Esophagus mucosa (tissue), 1 donor: ENCODE data around the gene HSP90AA1. TPM values are rescaled to one million over a fixed set of nuclear protein-coding genes. Genes with fewer than 3 reads are reported as not detected.
"Not testable (repeated sequence)": the region's sequence is repeated elsewhere in the genome, so short reads cannot be mapped to it uniquely, and the experiment has no call there.

Experiments
- ATAC-seq: fragments of 200-7000 bp; cut with Tn5 transposase; one replicate; pipeline ENCODE4 v1.9.1; 2020
- total RNA-seq: library from RNA; stranded (reverse); gene quantifications from one replicate; pipeline ENCODE4 v1.2.4, GENCODE V29; 2023
- donor health status: DM: yes; HTN: yes; CAD: no.

The HSP90AA1 gene
- 192 TPM for total RNA-seq

DNA sequence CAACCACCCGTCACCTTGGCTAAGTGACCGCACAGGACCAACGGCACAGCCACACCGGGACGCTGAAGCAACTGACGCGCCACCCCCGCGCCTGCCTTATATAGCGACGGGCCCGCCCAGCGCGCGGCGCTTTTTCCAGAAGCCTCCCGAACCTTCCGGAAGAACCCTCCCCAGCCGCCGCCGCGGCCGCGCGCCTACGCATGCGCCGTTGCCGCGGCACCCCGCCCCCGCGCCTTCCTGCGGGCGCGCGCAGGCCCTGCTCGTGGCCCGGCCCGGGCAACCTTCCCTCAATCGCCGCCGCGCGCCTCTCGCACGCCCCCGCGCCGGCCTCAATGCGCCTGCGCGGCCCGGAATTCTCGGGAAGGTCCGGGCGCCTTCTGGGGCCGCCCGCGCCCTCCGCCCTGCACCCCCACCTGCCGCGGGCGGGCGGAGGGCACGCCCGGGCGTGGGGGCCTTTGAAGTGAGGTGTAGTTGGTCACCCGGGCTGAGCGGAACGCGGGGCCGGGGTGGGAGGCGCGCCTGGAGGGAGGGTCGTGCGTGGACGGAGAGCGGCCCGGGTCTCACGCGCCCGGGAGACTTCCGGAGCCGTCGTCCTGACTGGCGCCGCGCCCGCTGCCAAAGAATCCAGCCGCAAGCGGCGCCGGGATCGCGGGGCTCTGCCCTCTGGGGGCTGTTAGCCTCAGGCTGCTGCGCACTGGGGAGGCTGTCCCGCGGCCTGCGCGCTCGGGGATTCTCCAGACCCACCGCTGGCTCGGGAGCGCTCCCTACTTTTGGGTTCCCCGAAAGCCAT lies at the start of gene HSP90AA1:
HSP90AA1 (minus strand) TSS at position 73 of the 790 bp plus-strand sequence. CDS start 666 bp downstream, outside the sequence.
- ATAC-seq = peak; percentile 93

DNA sequence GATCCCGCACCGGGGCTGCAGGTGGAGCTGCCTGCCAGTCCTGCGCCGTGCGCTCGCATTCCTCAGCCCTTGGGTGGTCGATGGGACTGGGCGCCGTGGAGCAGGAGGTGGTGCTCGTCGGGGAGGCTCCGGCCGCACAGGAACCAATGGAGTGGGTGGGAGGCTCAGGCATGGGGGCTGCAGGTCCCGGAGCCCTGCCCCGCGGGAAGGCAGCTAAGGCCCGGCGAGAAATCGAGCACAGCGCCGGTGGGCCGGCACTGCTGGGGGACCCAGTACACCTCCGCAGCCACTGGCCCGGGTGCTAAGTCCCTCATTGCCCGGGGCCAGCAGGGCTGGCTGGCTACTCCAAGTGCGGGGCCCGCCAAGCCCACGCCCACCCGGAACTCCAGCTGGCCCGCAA lies 48.6 kb upstream of the HSP90AA1 start:
- ATAC-seq = not testable (repeated sequence)

- not testable (repeated sequence) for ATAC-seq
Observed at GRCh38 chr14:102134719-102135118, 47.9 kb upstream of the HSP90AA1 start.

DNA sequence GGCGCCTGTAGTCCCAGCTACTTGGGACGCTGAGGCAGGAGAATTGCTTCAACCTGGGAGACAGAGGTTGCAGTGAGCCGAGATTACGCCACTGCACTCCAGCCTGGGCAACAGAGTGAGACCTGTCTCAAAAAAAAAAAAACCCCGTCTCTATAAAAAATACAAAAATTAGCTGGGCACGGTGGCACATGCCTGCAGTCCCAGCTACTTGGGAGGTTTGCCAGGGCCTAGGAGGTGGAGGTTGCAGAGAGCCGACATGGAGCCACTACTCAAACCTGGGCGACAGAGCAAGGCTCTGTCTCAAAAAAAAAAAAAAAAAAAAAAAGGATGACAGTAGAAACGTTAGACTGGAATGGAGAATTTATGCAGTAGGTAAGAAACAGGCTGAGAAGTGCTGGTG lies 47.2 kb upstream of the HSP90AA1 start:
- ATAC-seq = not testable (repeated sequence)

DNA sequence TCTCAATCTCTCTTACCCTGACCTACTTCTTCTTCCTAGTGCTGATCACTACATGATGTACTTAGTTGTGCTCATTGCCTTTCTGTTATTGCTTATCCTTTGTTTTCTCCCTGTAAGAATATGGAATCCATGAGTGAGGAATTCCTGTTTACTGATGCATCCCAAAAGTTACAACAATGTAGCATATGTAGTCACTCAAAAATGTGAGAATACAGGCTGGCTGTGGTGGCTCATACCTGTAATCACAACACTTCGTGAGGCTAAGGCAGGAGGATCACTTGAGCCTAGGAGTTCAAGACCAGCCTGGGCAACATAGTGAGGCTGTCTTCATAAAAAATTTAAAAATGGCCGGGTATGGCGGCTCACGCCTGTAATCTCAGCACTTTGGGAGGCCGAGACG lies 44.9 kb upstream of the HSP90AA1 start:
- no peak for ATAC-seq

- ATAC-seq = no peak
Observed at GRCh38 chr14:102126807-102127455, 40.1 kb upstream of the HSP90AA1 start.

DNA sequence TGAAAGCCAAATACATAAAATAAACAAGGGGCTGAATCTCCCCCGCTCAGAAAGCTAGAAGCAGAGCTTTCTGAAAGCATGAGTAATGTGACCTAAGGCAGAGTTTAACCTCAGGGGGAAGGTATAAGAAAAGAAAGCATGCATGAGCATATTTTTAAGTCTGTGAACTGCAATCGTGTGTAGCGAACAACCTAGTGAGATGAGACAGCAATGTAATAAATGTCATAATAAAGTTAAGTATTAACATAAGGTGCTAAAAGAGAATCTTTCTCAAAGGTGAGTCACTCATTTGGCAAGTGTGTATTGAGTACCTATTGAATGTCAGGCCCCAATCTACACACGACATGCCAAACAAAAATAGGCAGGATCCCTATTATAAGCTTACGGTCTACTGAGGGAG lies 38.7 kb upstream of the HSP90AA1 start:
- peak; percentile 77 for ATAC-seq

- no peak for ATAC-seq
Observed at GRCh38 chr14:102124419-102124818, 37.6 kb upstream of the HSP90AA1 start.

DNA sequence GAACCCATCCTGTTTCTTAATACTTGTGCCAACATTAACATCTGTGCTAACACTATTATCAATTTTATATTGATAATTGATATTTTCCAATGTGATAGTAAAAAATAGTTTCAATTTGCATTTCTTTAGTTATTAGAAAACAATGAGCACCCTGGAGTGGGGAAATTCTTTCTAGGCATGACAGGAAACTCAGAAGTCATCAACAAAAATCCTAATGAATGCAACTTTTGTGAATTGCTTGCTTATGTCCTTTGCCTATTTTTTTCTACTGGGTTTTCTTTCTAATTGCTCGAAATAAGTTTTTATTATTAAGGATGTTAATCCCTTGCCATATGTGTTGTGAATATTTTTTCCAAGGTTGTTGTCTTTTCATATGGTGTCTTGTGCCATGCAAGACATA lies 34.7 kb upstream of the HSP90AA1 start:
- ATAC-seq = no peak

DNA sequence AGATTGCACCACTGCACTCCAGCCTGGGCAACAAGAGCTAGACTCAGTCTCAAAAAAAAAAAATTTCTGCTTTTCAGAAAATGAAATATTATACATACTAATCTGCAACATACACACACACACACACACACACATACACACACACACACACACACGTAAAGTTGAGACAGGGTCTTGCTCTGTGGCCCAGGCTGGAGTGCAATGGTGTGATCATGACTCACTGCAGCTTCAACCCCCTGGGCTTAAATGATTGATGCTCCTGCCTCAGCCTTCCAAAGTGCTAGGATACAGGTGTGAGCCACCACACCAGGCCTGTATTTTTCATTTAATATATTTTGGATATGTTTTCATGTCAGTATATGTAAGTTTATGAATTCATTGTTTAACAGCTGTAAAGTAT lies 34.0 kb upstream of the HSP90AA1 start:
- no peak for ATAC-seq

GRCh38 chr14:102117852-102118251 lies 31.0 kb upstream of the HSP90AA1 start:
- no peak for ATAC-seq

- ATAC-seq = peak; percentile 28
Observed at GRCh38 chr14:102116361-102117180, 29.7 kb upstream of the HSP90AA1 start.

GRCh38 chr14:102111101-102111500 lies 24.3 kb upstream of the HSP90AA1 start:
- ATAC-seq = no peak

DNA sequence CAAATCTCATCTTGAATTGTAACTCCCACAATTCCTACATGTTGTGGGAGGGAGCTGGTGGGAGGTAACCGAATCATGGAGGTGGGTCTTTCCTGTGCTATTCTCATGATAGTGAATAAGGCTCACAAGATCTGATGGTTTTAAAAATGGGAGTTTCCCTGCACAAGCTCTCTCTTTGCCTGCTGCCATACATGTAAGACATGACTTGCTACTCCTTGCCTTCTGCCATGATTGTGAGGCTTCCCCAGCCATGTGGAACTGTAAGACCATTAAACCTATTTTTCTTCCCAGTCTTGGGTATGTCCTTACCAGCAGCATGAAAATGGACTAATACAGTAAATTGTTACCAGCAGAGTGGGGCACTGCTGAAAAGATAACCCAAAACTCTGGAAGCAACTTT lies 22.5 kb upstream of the HSP90AA1 start:
- ATAC-seq = not testable (repeated sequence)

- no peak for ATAC-seq
Observed at GRCh38 chr14:102105369-102105768, 18.5 kb upstream of the HSP90AA1 start.

DNA sequence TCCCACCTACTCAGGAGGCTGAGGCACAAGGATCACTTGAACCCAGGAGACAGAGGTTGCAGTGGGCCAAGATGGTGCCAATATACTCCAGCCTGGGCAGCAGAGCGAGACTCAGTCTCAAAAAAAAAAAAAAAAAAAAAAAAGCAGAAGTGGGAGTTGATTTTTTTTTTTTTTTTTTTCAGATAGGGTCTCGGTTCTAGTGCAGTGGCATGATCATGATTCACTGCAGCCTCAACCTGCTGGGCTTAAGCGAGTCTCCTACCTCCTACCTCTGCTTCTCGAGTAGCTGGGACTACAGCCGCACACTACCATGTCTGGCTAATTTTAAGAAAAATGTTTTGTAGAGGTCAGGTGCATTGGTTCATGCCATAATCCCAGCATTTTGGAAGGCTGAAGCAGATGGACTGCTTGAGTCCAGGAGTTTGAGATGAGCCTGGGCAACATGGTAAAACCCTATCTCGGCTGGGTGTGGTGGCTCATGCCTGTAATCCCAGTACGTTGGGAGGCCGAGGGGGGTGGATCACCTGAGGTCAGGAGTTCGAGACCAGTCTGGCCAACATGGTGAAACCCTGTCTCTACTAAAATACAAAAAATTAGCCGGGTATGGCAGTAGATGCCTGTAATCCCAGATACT lies 16.3 kb upstream of the HSP90AA1 start:
- ATAC-seq = no peak

GRCh38 chr14:102097441-102098135 lies 10.7 kb upstream of the HSP90AA1 start:
- ATAC-seq = no peak

- ATAC-seq = peak; percentile 73
Observed at GRCh38 chr14:102096569-102097188, 9.8 kb upstream of the HSP90AA1 start.

DNA sequence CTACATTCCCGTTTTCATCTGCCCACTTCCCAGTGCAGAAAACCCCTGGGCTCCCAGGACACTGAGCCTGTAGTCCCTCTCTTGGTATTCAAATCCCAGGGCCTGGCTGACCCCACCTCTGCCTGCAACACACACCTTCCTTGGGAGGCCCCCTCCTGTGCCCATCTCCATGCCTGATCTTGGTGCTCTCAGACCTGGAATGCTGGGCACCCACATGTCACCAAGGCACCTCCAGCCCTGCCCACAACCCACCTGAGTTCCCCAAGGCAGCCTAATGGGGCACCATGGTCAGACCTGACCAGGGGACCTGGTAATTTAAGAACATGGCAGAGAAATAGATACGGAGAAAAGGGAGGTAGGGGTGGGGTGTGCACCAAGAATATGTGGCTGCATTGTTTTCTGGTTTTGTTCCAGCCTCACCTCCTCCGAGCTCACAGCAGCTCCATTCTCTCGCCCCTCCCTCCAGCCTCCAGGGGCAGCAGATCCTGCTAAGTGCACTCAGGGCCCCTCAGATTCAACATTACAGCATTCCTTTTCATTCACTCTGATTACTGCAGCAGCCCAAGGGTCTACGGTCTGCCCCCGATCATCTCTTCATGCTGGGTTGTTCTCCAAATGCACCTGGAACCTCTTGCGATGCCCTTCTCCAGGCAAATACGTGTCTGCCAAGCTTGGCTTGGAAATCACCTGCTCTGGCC lies 9.2 kb upstream of the HSP90AA1 start:
- ATAC-seq = peak; percentile 14

- ATAC-seq = no peak
Observed at GRCh38 chr14:102095231-102095870, 8.5 kb upstream of the HSP90AA1 start.
